NOMO-1 treated with dmso at 0.1 percent for 144 hours (cell line): ENCODE measurements around the gene PRMT2.

Source experiments
- DNase-seq: peaks from one replicate; lab custom pipeline; 2025; ENCODE audit not compliant: unreplicated experiment; lab: John Stamatoyannopoulos, UW

PRMT2 gene

GRCh38 chr21:46641656-46642055, 6.2 kb downstream of the PRMT2 start:
- no peak for DNase-seq

DNA sequence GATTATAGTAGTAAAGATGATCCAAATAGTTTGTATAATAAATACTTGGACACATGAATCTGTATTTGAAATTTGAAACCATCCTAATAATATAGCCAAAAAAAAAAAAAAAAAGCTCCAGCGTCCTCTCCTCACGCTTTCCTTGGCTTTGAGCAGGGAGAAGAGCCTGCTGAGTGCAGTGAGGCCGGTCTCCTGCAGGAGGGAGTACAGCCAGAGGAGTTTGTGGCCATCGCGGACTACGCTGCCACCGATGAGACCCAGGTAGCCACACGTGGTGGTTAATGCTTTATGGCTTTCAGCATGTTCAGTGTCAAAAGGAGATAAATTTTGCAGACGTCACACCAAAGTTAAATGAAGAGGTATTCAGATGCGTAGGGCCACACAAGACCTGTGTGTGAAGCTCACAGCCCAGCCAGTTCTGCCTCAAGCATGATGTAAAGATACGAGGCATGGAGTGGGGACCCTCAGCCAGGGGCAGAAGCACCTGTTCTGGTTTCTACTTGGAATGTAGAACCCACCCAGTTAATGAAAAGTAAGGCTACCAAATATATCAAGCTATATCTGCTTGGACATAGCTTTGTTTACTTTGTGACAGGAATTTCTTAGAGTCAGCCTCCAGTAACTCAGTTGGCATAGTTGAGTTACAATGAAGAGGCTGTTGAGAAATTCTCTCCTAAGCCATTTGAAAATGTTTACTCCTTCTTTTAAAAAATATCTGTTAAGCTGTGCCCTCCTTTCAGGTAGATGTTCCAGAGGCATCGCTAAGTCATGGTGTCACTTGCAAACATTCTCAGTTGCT, 8.1 kb downstream of the PRMT2 start:
- no peak for DNase-seq

DNA sequence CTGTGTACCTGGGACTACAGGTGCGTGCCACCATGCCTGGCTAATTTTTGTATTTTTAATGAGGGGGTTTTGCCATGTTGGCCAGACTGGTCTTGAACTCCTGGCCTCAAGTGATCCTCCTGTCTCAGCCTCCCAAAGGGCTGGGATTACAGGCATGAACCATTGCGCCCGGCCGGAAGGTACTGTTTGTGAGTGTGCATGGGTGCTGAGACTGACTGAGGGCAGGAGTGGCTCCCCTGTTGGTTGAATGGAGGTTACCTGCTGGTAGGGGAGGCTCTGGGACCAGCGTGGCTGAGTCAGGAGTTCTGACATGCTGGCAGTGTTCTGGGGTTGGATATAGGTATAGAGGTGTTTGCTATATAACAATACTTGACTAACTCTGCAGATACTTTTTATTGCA, 10.4 kb downstream of the PRMT2 start:
- DNase-seq: no peak

- no peak for DNase-seq
Observed at GRCh38 chr21:46646541-46647154, 11.2 kb downstream of the PRMT2 start.

DNA sequence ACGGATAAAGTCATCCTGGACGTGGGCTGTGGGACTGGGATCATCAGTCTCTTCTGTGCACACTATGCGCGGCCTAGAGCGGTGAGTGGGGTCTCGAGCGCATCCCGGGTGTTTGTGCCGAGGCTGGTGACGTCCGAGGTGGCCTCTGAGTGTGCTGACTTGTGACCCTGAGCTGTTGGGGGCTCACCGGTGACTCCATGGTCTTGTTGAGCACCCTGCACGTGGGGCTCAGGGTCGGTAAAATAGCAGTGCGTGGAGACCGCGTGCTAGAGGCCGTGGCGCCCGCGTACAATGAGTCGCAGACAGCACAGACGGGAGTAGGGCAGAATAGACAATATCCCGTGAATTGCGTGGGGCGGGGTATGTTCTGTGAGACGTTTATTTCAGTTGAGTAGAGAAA, 13.1 kb downstream of the PRMT2 start:
- no peak for DNase-seq

GRCh38 chr21:46649356-46649755, 13.9 kb downstream of the PRMT2 start:
- no peak for DNase-seq

DNA sequence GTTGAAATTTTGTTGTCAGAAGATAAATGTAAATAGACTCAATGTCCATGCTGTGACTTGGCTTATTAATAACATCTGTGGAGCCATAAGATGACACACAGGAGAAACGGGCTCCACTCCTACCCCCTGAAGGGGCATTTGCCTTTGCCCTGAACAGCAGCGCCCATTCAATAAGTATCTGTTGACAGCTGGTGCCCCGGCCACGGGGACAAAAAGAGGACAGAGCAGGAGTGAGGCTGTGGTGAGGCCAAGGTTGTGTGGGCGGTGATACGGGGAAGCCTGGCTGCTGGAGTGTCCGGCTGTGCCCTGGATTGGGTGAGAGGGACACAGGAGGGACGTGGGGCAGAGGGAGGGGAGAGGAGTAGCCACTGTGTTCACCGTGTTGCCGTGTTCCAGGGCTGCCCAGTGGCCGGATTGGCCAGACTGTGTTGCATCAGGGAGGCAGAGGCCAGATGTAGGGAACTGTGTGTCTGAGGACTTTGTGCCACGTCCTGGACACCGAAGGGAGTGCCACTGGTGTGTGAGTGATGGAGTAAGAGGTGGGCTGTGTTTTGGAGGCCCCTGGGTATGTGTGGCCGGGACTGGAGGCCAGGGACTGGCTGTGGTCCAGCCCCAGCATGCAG, 15.1 kb downstream of the PRMT2 start:
- DNase-seq: no peak

- DNase-seq: no peak
Observed at GRCh38 chr21:46651121-46651520, 15.6 kb downstream of the PRMT2 start.

GRCh38 chr21:46655230-46655629, 19.8 kb downstream of the PRMT2 start:
- no peak for DNase-seq

DNA sequence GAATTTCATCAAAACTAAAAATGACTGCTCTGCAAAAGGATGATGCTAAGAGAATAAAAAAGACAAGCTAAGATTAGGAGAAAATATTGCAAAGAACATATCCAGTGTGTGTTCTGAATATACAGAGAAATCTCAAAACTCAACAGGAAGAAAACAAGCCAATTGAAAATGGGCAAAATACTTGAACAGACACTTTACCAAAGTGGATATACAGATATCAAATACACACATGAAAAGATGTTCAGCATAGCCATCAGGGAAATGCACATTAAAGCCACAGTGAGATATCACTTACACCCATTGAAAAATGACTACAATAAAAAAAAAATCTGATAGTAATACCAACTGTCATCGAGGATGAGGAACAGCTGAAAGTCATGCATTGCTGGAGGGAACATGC, 21.3 kb downstream of the PRMT2 start:
- no peak for DNase-seq

DNA sequence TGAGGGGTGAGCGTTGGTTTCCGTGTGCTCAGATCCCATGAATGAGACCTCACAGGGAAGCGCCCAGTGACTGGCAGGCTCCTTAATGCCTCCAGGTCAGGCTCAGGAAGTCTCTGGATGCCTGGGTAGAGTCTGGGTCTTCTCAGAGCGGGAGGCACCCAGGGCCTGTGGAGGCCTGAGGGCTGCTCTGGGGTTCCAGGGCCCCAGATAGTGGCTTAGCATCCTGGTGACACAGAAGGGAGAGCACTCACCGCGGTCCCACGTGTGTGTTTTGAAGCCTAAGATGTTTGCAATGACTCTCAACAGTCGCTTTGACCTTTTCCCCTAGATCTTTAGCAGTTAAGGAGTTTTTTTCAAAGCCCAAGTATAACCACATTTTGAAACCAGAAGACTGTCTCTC, 25.0 kb downstream of the PRMT2 start:
- DNase-seq: no peak

DNA sequence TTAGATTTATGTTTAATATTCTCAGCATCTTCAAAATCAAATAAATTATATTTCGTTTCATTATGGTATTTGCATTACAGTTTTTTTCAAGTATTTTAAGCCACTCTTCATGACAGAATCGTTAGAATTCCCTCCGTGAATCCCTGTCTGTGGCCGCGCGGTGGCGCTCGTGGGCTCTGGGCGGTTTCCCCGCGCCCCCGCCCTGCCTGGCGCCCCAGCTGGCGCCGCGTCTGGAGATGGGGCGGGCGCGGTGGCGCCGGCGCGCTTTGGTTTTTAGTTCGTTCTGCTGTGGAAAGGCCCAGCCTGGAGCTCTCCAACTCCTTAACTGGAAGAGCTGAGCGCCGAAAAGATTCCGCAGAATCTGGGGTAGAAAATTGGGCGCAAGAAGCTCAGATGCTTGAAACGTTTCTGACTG, 25.7 kb downstream of the PRMT2 start:
- DNase-seq: no peak

GRCh38 chr21:46661642-46662366, 26.3 kb downstream of the PRMT2 start:
- DNase-seq: no peak

GRCh38 chr21:46662367-46662654, 26.8 kb downstream of the PRMT2 start:
- no peak for DNase-seq

DNA sequence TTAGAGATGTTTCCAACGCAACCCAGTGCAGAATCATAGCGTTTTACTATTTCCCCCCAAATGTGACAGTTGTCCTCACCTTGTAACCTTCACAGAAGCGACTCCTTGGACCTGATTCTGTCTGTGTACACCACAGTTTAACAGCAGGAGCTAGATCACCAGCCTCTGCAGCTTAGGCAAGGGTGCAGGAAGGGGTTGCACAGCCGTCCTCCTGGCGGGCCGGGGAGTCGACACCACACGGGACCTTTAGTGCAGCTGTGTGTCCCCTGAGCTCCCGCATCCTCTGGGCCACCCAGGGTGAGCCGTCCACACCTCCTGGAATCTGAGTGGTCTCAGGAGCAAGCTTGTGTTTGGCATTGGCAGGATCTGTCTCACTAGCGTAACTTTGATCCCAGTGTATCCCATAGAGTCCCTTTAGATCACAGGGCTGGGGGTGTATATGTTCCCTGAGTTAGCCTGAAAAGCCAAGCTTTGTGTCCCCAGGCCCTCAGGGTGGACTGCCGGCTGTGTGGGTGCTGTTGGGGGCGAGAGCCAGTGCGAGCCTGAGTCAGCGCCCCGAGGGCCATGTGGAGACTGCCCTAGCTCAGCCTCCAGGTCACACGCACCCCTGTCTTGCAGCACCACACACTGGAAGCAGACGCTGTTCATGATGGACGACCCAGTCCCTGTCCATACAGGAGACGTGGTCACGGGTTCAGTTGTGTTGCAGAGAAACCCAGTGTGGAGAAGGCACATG, 27.5 kb downstream of the PRMT2 start:
- DNase-seq: no peak

- no peak for DNase-seq
Observed at GRCh38 chr21:46663754-46664153, 28.3 kb downstream of the PRMT2 start.

DNA sequence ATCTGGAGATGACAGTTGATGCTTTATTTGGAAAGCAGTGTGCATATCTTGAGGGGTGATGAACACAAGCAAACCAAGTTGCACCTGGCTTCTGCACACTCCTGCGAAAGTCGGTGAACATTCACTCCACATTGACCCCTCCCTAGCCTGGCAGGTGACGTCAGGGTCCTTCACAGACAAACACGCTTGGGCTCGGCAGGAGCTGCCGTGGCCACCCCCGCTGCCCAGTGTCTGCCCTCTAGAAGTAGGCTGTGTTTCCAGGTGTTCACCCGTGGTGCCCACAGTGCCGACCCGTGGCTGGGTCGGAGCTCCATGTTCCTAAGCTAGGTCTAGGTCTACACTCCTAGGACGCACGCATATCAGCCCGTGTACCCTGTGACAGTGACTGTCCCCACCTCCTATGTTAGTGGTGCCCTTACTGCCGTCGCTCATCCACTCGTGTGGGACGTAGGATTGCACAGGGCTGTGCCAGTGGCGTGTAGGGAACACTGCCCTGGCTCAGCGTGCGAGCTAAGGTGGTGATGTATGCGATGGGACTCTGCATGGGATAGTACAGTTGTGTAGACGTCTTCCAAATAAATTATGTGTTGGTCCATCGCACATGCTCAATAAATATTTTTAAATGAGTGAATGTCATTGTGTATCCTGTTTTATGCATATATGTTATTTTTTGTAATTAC, 29.0 kb downstream of the PRMT2 start:
- no peak for DNase-seq

GRCh38 chr21:46665566-46665965, 30.1 kb downstream of the PRMT2 start:
- DNase-seq: no peak

- DNase-seq: no peak
Observed at GRCh38 chr21:46666941-46667740, 31.7 kb downstream of the PRMT2 start.
